Measurements from ENCODE around the gene PTPRO. TPM values are rescaled to one million over a fixed set of nuclear protein-coding genes. Genes with fewer than 3 reads are reported as not detected.

PTPRO gene
- total and polyA plus RNA-seq, 12 donors, result 0.21 to 5.4 (median 0.64) TPM; not detected in 1

GRCh38 chr12:15423629-15424028, 101.3 kb downstream of the PTPRO start:
- Histone ChIP-seq H3K4me3 (no peak overlapping the region), H3K27me3 (no peaks in the 10 kb centered on the region), H3K9me3 (no peaks in the 10 kb centered on the region), H3K4me1 (no peaks in the 10 kb centered on the region), H3K27ac (no peak overlapping the region), H3K36me3 (no peaks in the 10 kb centered on the region)
- DNase-seq (no peak), ATAC-seq (no peak)
- 56 to 60% methylated on average over 2 of the region's 2 CpGs for WGBS, 2 donors
- TF ChIP-seq CTCF (IDR thresholded peaks at IDR 0.05), result no peak
- intact Hi-C loops (cut with DNase I), result no loop called here

- no peak for TF ChIP-seq CTCF (IDR thresholded peaks at IDR 0.05)
- Histone ChIP-seq H3K4me1 (no peaks in the 10 kb centered on the region), H3K36me3 (no peaks in the 10 kb centered on the region), H3K9me3 (no peaks in the 10 kb centered on the region), H3K27me3 (peaks cover 0 to 5% (median 0%) of the 10 kb centered on the region in 7 donors), H3K4me3 (no peak overlapping the region), H3K27ac (no peak overlapping the region)
- intact Hi-C loops (cut with DNase I), result no loop called here
- no peak for DNase-seq
- ATAC-seq, result no peak
- WGBS, 2 donors, result 88% methylated on average over 2 of the region's 2 CpGs
Observed at GRCh38 chr12:15427913-15428312, 105.6 kb downstream of the PTPRO start.

GRCh38 chr12:15428632-15429031, 106.3 kb downstream of the PTPRO start:
- Histone ChIP-seq H3K27ac (no peak overlapping the region), H3K36me3 (no peaks in the 10 kb centered on the region), H3K4me1 (no peaks in the 10 kb centered on the region), H3K27me3 (peaks cover 0 to 5% (median 0%) of the 10 kb centered on the region in 7 donors), H3K4me3 (no peak overlapping the region), H3K9me3 (no peaks in the 10 kb centered on the region)
- intact Hi-C loops (cut with DNase I), result no loop called here
- TF ChIP-seq CTCF (IDR thresholded peaks at IDR 0.05), result no peak
- ATAC-seq, result no peak
- WGBS, 2 donors, result 46% methylated on average over 2 of the region's 2 CpGs
- DNase-seq, result no peak

- H3K27me3 ChIP-seq, result peaks cover 0 to 5% (median 0%) of the 10 kb centered on the region in 7 donors
- no peak overlapping the region for H3K4me3 ChIP-seq
- DNase-seq (no peak), ATAC-seq (no peak)
- no peaks in the 10 kb centered on the region for H3K9me3 ChIP-seq
- no peaks in the 10 kb centered on the region for H3K36me3 ChIP-seq
- TF ChIP-seq CTCF (IDR thresholded peaks at IDR 0.05), result no peak
- no peak overlapping the region for H3K27ac ChIP-seq
- H3K4me1 ChIP-seq, result no peaks in the 10 kb centered on the region
- WGBS, 2 donors, result 81 to 82% methylated on average over 1 of the region's 1 CpG
- intact Hi-C loops (cut with DNase I), result no loop called here
Observed at GRCh38 chr12:15429262-15429661, 107.0 kb downstream of the PTPRO start.

Measured in heart right ventricle (tissue), 16 donors.